IMR-90 (cell line): Measurements from ENCODE around the gene CPNE4. TPM values are rescaled to one million over a fixed set of nuclear protein-coding genes. Genes with fewer than 3 reads are reported as not detected.

Experiments used
- ATAC-seq: fragments of 200-7000 bp; cut with Tn5 transposase; 2 replicates; pipeline ENCODE4 v1.9.1; 2020; ENCODE audit warnings: low read depth, mild to moderate bottlenecking, moderate library complexity
- BruUV-seq: library from RNA; stranded (reverse); fragments of 400-500 nt; replicated peaks from 2 replicates; lab custom pipeline; 2021; lab: Mats Ljungman, UMichigan
- CTCF ChIA-PET: fragments of 300-600 bp; formaldehyde crosslinking; extraction: SDS; loops from one replicate; lab custom pipeline; 2021; ENCODE audit warnings: antibody characterized with exemption; lab: Yijun Ruan, JAX
- POLR2A ChIA-PET: fragments of 300-600 bp; sonication (Branson Sonifier 250); formaldehyde crosslinking; loops from one replicate; lab custom pipeline; 2022; ENCODE audit warnings: antibody characterized with exemption; ENCODE audit not compliant: unreplicated experiment; lab: Charles Lee
- DNase-seq: peaks from one replicate; pipeline ENCODE4 v3.0.0; 2013
- H2AFZ ChIP-seq: replicated peaks from 2 replicates; pipeline ENCODE3; 2013; ENCODE audit warnings: low read length, mild to moderate bottlenecking; ENCODE audit not compliant: poor library complexity
- H2AK5ac ChIP-seq: 2 replicates; pipeline ENCODE4 v1.6.1; 2013; ENCODE audit warnings: low read depth, low read length, inconsistent platforms
- H2AK9ac ChIP-seq: replicated peaks from 2 replicates; pipeline ENCODE3; 2013; ENCODE audit warnings: mild to moderate bottlenecking, low read depth, low read length, moderate library complexity; ENCODE audit not compliant: poor library complexity
- H2BK120ac ChIP-seq: 2 replicates; pipeline ENCODE4 v1.6.1; 2013; ENCODE audit warnings: low read depth, low read length, inconsistent platforms
- H2BK15ac ChIP-seq: 3 replicates; pipeline ENCODE4 v1.6.1; 2013; ENCODE audit warnings: low read depth, low read length, inconsistent platforms
- H2BK20ac ChIP-seq: 2 replicates; pipeline ENCODE4 v1.6.1; 2013; ENCODE audit warnings: low read depth, mild to moderate bottlenecking, inconsistent platforms, low read length, moderate library complexity
- H2BK5ac ChIP-seq: 2 replicates; pipeline ENCODE4 v1.6.1; 2013; ENCODE audit warnings: mild to moderate bottlenecking, low read depth, low read length, inconsistent platforms; ENCODE audit not compliant: poor library complexity, severe bottlenecking
- H3K14ac ChIP-seq: replicated peaks from 2 replicates; pipeline ENCODE4 v1.6.1; 2013; ENCODE audit warnings: low read depth, low read length, inconsistent platforms
- H3K18ac ChIP-seq: 2 replicates; pipeline ENCODE4 v1.6.1; 2013; ENCODE audit warnings: low read depth, low read length, control low read depth
- H3K23ac ChIP-seq: 2 replicates; pipeline ENCODE4 v1.6.1; 2013; ENCODE audit warnings: low read depth, low read length, inconsistent platforms
- H3K27ac ChIP-seq: 2 replicates; pipeline ENCODE4 v1.5.1; 2013; ENCODE audit warnings: mild to moderate bottlenecking, control low read depth, low read length; ENCODE audit not compliant: insufficient read depth
- H3K27me3 ChIP-seq: 2 replicates; pipeline ENCODE4 v1.6.1; 2013; ENCODE audit warnings: low read length; ENCODE audit not compliant: control insufficient read depth, insufficient read depth
- H3K36me3 ChIP-seq: 2 replicates; pipeline ENCODE4 v1.6.1; 2013; ENCODE audit warnings: low read length, mixed read lengths; ENCODE audit not compliant: control insufficient read depth, insufficient read depth
- H3K4ac ChIP-seq: 2 replicates; pipeline ENCODE4 v1.6.1; 2013; ENCODE audit warnings: low read depth, low read length, inconsistent platforms
- H3K4me1 ChIP-seq: 2 replicates; pipeline ENCODE4 v1.6.1; 2013; ENCODE audit warnings: low read length, mixed read lengths; ENCODE audit not compliant: control insufficient read depth, insufficient read depth
- H3K4me2 ChIP-seq: 2 replicates; pipeline ENCODE4 v1.6.1; 2013; ENCODE audit warnings: low read depth, mild to moderate bottlenecking, control low read depth, low read length, moderate library complexity
- H3K4me3 ChIP-seq: 2 replicates; pipeline ENCODE4 v1.5.1; 2013; ENCODE audit warnings: low read depth, mild to moderate bottlenecking, control low read depth, low read length, moderate library complexity; ENCODE audit not compliant: insufficient read depth
- H3K56ac ChIP-seq: 2 replicates; pipeline ENCODE4 v1.6.1; 2013; ENCODE audit warnings: low read length, inconsistent platforms; ENCODE audit not compliant: insufficient read depth; ENCODE audit errors: extremely low read depth
- H3K79me1 ChIP-seq, 2 experiments: 2 replicates each; pipeline ENCODE4 v1.6.1; 2013; ENCODE audit warnings: low read length in 2 of 2, inconsistent platforms in 1 of 2, low read depth in 1 of 2
- H3K9ac ChIP-seq: 2 replicates; pipeline ENCODE4 v1.6.1; 2013; ENCODE audit warnings: low read depth, low read length, control low read depth
- H3K9me1 ChIP-seq: 2 replicates; pipeline ENCODE4 v1.6.1; 2013; ENCODE audit warnings: low read length, inconsistent platforms; ENCODE audit not compliant: insufficient read depth
- H3K9me3 ChIP-seq: 2 replicates; pipeline ENCODE4 v1.6.1; 2013; ENCODE audit warnings: low read length; ENCODE audit not compliant: control insufficient read depth, insufficient read depth
- H4K20me1 ChIP-seq: 2 replicates; pipeline ENCODE4 v1.6.1; 2013; ENCODE audit warnings: low read length, inconsistent platforms; ENCODE audit not compliant: insufficient read depth
- H4K5ac ChIP-seq: 2 replicates; pipeline ENCODE4 v1.6.1; 2013; ENCODE audit warnings: mild to moderate bottlenecking, low read depth, low read length, control low read depth
- H4K8ac ChIP-seq, 2 experiments: 2 replicates each; pipeline ENCODE4 v1.6.1; 2013; ENCODE audit warnings: low read depth in 2 of 2, low read length in 2 of 2, control low read depth in 1 of 2, inconsistent platforms in 1 of 2
- H4K91ac ChIP-seq: 2 replicates; pipeline ENCODE4 v1.6.1; 2013; ENCODE audit warnings: low read depth, low read length, inconsistent platforms; ENCODE audit not compliant: insufficient read depth
- BHLHE40 ChIP-seq: fragments of 150-350 bp; IDR thresholded peaks from 2 replicates; pipeline ENCODE4 v1.6.1; 2016; ENCODE audit warnings: mild to moderate bottlenecking, low read depth, low read length
- CEBPB ChIP-seq: IDR thresholded peaks from 2 replicates; pipeline ENCODE4 v1.6.1; 2012; ENCODE audit warnings: low read depth, low read length, improper control_type of control experiment
- CHD1 ChIP-seq: IDR thresholded peaks from 2 replicates; pipeline ENCODE4 v1.6.1; 2012; ENCODE audit warnings: low read depth, low read length, improper control_type of control experiment
- FOS ChIP-seq: fragments of 150-350 bp; IDR thresholded peaks from 2 replicates; pipeline ENCODE4 v1.6.1; 2016; ENCODE audit warnings: low read depth, low read length
- MAFK ChIP-seq: IDR thresholded peaks from 2 replicates; pipeline ENCODE4 v1.6.1; 2012; ENCODE audit warnings: low read depth, low read length, improper control_type of control experiment
- MAZ ChIP-seq: IDR thresholded peaks from 2 replicates; pipeline ENCODE4 v1.6.1; 2012; ENCODE audit warnings: low read depth, mild to moderate bottlenecking, low read length, improper control_type of control experiment, moderate library complexity, borderline replicate concordance
- MXI1 ChIP-seq: IDR thresholded peaks from 2 replicates; pipeline ENCODE4 v1.6.1; 2012; ENCODE audit warnings: low read depth, mild to moderate bottlenecking, low read length, moderate library complexity, borderline replicate concordance
- NFE2L2 ChIP-seq: fragments of 150-350 bp; IDR thresholded peaks from 2 replicates; pipeline ENCODE4 v1.6.1; 2016; ENCODE audit warnings: low read depth, mild to moderate bottlenecking, low read length
- POLR2A ChIP-seq: IDR thresholded peaks from 2 replicates; pipeline ENCODE4 v1.6.1; 2012; ENCODE audit warnings: mild to moderate bottlenecking, low read depth, low read length
- RAD21 ChIP-seq: IDR thresholded peaks from 2 replicates; pipeline ENCODE4 v1.6.1; 2012; ENCODE audit warnings: low read length, improper control_type of control experiment
- RCOR1 ChIP-seq: IDR thresholded peaks from 2 replicates; pipeline ENCODE4 v1.6.1; 2012; ENCODE audit warnings: mild to moderate bottlenecking, low read length, improper control_type of control experiment; ENCODE audit not compliant: insufficient replicate concordance
- RFX5 ChIP-seq: IDR thresholded peaks from 2 replicates; pipeline ENCODE4 v1.8.0; 2012; ENCODE audit warnings: low read depth, mild to moderate bottlenecking, low read length, moderate library complexity
- SMC3 ChIP-seq: fragments of 150-350 bp; IDR thresholded peaks from 2 replicates; pipeline ENCODE4 v1.6.1; 2016; ENCODE audit warnings: low read depth, mild to moderate bottlenecking, antibody characterized with exemption, low read length, moderate library complexity
- WGBS, 2 experiments: methylation state at CpG; one replicate each; pipeline versions ENCODE4 v1.1.5 to v1.1.7; 2013; ENCODE audit warnings: missing lambda C conversion rate in 2 of 2; ENCODE audit not compliant: insufficient read length in 1 of 2; ENCODE audit errors: extremely low coverage in 2 of 2; 5-methylcytosine and 5-hydroxymethylcytosine counted together
- dilution Hi-C: fragments of 300-500 bp; cut with HindIII; formaldehyde crosslinking; loops from one replicate; pipeline ENCODE4 v1.14.3; 2018; ENCODE audit warnings: low sequenced_read_pairs; ENCODE audit not compliant: unreplicated experiment
- in situ Hi-C: fragments of 300-500 bp; cut with MboI; formaldehyde crosslinking; loops from 3 replicates; pipeline ENCODE4 v1.14.3; 2019; ENCODE audit warnings: low sequenced_read_pairs, inconsistent platforms, mixed read lengths
- intact Hi-C: fragments of 100-400 bp; cut with micrococcal nuclease; formaldehyde crosslinking; loops from 2 replicates; pipeline ENCODE4 v1.10.0; 2022
- polyA plus RNA-seq, 3 experiments: library from polyadenylated mRNA; depleted of rRNA; stranded (reverse); fragments of >200 nt; gene quantifications; 2 replicates each; pipeline ENCODE4 v1.2.3, GENCODE V29; 2012; ENCODE audit warnings: low replicate concordance in 1 of 3
- total RNA-seq: library from RNA; depleted of rRNA; stranded (reverse); fragments of >200 nt; gene quantifications from 2 replicates; pipeline ENCODE4 v1.2.3, GENCODE V29; 2012
- TF ChIP-seq, protein P1 (sequence below): fragments of 150-350 bp; IDR thresholded peaks from 2 replicates; pipeline ENCODE4 v1.6.1; 2017; ENCODE audit warnings: mild to moderate bottlenecking, antibody characterized with exemption, low read length, low read depth
- TF ChIP-seq, protein P2 (sequence below): fragments of 150-350 bp; IDR thresholded peaks from 2 replicates; pipeline ENCODE4 v1.6.1; 2016; ENCODE audit warnings: low read depth, mild to moderate bottlenecking, low read length, moderate library complexity, borderline replicate concordance
- TF ChIP-seq, protein P3 (sequence below): conservative IDR thresholded peaks from 2 replicates; pipeline ENCODE4 v1.5.1; 2012; ENCODE audit warnings: mild to moderate bottlenecking, low read depth, low read length, improper control_type of control experiment

CPNE4 gene
- total and polyA plus RNA-seq, 2 of the 4 experiments (the other 2 are of a cell fraction): not detected

DNA sequence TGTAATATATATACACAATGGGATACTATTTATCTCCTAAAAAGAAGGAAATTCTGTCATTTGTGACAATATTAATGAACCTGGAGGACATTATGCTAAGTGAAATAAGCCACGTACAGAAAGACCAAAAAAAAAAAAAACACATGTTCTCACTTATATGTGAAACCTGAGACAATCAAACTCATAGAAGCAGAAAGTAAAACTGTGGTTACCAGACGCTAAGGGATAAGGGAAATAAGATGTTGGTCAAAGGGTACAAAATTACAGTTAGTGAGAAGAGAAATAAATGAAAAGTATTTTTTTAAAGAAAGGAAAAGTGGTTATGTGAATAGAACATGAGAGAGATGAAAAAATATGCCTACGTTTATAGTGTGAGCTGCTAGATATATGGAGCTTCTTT, 101.1 kb downstream of the CPNE4 start:
- dilution Hi-C loops: no loop called here
- Histone ChIP-seq H3K36me3 (no peaks in the 10 kb centered on the region), H2BK15ac (no peak overlapping the region), H2BK120ac (no peak overlapping the region), H3K9me1 (no peaks in the 10 kb centered on the region), H2AK5ac (no peak overlapping the region), H4K5ac (no peak overlapping the region), H3K9ac (no peak overlapping the region), H3K79me1 (no peaks in the 10 kb centered on the region), H2AFZ (no peak overlapping the region), H3K27ac (no peak overlapping the region), H3K23ac (no peak overlapping the region), H2BK20ac (no peak overlapping the region), H3K27me3 (no peaks in the 10 kb centered on the region), H4K20me1 (no peaks in the 10 kb centered on the region), H3K56ac (no peak overlapping the region), H3K14ac (no peak overlapping the region), H2AK9ac (no peak overlapping the region), H4K8ac (no peak overlapping the region), H3K4me1 (no peaks in the 10 kb centered on the region), H3K18ac (no peak overlapping the region), H4K91ac (no peak overlapping the region), H3K4me2 (no peak overlapping the region), H3K4me3 (no peak overlapping the region), H3K9me3 (no peaks in the 10 kb centered on the region), H3K4ac (no peak overlapping the region), H2BK5ac (no peak overlapping the region)
- DNase-seq: no peak
- no peak for ATAC-seq
- intact Hi-C loops: no loop called here
- BruUV-seq: no TSS peak
- TF ChIP-seq MAZ (no peak), RAD21 (no peak), BHLHE40 (no peak), MXI1 (no peak), MAFK (no peak), CEBPB (no peak), CHD1 (no peak), SMC3 (no peak), RCOR1 (no peak), NFE2L2 (no peak), FOS (no peak), POLR2A (no peak), RFX5 (no peak)
- TF ChIP-seq, protein P1, sequence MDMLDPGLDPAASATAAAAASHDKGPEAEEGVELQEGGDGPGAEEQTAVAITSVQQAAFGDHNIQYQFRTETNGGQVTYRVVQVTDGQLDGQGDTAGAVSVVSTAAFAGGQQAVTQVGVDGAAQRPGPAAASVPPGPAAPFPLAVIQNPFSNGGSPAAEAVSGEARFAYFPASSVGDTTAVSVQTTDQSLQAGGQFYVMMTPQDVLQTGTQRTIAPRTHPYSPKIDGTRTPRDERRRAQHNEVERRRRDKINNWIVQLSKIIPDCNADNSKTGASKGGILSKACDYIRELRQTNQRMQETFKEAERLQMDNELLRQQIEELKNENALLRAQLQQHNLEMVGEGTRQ: no peak
- TF ChIP-seq, protein P2, sequence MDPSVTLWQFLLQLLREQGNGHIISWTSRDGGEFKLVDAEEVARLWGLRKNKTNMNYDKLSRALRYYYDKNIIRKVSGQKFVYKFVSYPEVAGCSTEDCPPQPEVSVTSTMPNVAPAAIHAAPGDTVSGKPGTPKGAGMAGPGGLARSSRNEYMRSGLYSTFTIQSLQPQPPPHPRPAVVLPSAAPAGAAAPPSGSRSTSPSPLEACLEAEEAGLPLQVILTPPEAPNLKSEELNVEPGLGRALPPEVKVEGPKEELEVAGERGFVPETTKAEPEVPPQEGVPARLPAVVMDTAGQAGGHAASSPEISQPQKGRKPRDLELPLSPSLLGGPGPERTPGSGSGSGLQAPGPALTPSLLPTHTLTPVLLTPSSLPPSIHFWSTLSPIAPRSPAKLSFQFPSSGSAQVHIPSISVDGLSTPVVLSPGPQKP: no peak
- TF ChIP-seq, protein P3, sequence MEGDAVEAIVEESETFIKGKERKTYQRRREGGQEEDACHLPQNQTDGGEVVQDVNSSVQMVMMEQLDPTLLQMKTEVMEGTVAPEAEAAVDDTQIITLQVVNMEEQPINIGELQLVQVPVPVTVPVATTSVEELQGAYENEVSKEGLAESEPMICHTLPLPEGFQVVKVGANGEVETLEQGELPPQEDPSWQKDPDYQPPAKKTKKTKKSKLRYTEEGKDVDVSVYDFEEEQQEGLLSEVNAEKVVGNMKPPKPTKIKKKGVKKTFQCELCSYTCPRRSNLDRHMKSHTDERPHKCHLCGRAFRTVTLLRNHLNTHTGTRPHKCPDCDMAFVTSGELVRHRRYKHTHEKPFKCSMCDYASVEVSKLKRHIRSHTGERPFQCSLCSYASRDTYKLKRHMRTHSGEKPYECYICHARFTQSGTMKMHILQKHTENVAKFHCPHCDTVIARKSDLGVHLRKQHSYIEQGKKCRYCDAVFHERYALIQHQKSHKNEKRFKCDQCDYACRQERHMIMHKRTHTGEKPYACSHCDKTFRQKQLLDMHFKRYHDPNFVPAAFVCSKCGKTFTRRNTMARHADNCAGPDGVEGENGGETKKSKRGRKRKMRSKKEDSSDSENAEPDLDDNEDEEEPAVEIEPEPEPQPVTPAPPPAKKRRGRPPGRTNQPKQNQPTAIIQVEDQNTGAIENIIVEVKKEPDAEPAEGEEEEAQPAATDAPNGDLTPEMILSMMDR: no peak
- in situ Hi-C loops: no loop called here
- POLR2A ChIA-PET: no interaction called here
- 17 to 91% methylated on average over 1 of the region's 3 CpGs for WGBS, 2 experiments
- CTCF ChIA-PET: no interaction called here
